Upper lobe of left lung (tissue), 4 donors: ENCODE data around the gene BCAS4.

Source experiments
- EP300 ChIP-seq, 4 donors: sonication (generic); formaldehyde crosslinking; IDR thresholded peaks; one replicate each; pipeline ENCODE4 v1.5.1; 2017; ENCODE audit warnings: antibody characterized with exemption in 4 of 4, control low read depth in 2 of 4
- POLR2A ChIP-seq, 4 donors: fragments of 450-650 bp; IDR thresholded peaks; one replicate each; pipeline ENCODE4 v1.5.1; 2016 to 2017; ENCODE audit warnings: antibody characterized with exemption in 4 of 4, mild to moderate bottlenecking in 2 of 4
- TF ChIP-seq, protein P1 (sequence below), 6 experiments: fragments of 450-650 bp in 4 of 6; fragments of 200-600 bp in 2 of 6; sonication (generic) in 2 of 6; IDR thresholded peaks; one replicate each; pipeline ENCODE4 v1.5.1; 2016 to 2019; ENCODE audit warnings: antibody characterized with exemption in 6 of 6

DNA sequence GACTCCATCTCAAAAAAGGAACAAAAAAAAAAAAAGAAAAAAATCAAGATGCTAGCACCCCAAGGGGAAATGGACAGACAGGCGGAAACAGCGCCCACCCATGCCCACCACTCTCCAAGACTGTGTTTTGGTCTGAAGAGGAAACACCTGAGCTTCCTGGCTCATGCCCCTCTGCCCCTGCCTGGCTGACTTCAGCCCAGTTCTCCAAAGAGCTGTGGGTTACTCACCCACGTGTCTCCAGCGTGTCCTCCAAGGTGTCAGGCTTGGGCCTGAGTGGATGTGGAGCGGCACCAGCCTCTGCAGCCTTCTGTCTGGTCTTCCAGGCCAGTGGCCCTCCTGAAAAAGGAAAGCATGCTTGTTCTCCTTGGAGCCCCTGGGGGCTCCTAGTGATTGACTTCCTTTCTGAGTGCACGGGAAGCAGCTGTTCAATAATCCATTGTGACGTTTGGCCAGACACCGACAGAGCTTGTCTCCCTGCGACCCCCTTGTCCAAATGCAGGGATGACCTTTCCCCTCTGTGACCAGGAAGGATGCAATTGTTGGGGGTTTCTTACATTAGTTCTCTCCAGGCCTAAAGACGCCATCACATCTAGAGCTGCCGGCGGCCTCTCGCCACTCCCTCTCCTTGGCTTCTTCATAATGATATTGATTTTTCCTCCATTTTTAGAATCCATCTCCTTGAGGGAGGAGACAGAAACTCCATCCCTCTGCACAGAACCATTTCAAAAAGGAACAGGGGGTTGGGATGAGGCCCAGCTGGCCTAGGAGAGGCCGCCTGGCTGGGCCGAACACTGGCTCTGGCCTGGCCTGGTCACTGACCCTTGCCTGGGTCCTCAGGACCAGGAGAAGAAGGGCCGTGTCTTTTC is 77.9 kb downstream of the BCAS4 start:
- TF ChIP-seq, protein P1, sequence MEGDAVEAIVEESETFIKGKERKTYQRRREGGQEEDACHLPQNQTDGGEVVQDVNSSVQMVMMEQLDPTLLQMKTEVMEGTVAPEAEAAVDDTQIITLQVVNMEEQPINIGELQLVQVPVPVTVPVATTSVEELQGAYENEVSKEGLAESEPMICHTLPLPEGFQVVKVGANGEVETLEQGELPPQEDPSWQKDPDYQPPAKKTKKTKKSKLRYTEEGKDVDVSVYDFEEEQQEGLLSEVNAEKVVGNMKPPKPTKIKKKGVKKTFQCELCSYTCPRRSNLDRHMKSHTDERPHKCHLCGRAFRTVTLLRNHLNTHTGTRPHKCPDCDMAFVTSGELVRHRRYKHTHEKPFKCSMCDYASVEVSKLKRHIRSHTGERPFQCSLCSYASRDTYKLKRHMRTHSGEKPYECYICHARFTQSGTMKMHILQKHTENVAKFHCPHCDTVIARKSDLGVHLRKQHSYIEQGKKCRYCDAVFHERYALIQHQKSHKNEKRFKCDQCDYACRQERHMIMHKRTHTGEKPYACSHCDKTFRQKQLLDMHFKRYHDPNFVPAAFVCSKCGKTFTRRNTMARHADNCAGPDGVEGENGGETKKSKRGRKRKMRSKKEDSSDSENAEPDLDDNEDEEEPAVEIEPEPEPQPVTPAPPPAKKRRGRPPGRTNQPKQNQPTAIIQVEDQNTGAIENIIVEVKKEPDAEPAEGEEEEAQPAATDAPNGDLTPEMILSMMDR (IDR thresholded peaks at IDR 0.05) = no peak
- TF ChIP-seq POLR2A (IDR thresholded peaks at IDR 0.05) (no peak), EP300 (IDR thresholded peaks at IDR 0.05) (no peak)
